Left lung (tissue), 10 donors: Measurements from ENCODE around the gene XIRP2. TPM values are rescaled to one million over a fixed set of nuclear protein-coding genes. Genes with fewer than 3 reads are reported as not detected.

Experiments
- ATAC-seq: fragments of 200-7000 bp; cut with Tn5 transposase; one replicate; pipeline ENCODE4 v1.9.1; 2020; ENCODE audit warnings: moderate library complexity
- DNase-seq, 4 donors: peaks; one replicate each; pipeline ENCODE4 v3.0.0-alpha.2; 2013 to 2020
- H3K27ac ChIP-seq, 2 donors: fragments of 200-600 bp; sonication (generic) in 1 of 2; one replicate each; pipeline versions ENCODE4 v1.5.0 to v1.8.0; 2020 to 2021
- H3K27me3 ChIP-seq, 2 donors: fragments of 200-600 bp; sonication (generic) in 1 of 2; one replicate each; pipeline versions ENCODE4 v1.5.0 to v1.8.0; 2020 to 2021
- H3K36me3 ChIP-seq, 2 donors: fragments of 200-600 bp; sonication (generic) in 1 of 2; one replicate each; pipeline versions ENCODE4 v1.5.0 to v1.8.0; 2020 to 2021
- H3K4me1 ChIP-seq, 2 donors: fragments of 200-600 bp; one replicate each; pipeline ENCODE4 v1.8.0; 2021
- H3K4me3 ChIP-seq, 2 donors: fragments of 200-600 bp; sonication (generic) in 1 of 2; one replicate each; pipeline versions ENCODE4 v1.5.0 to v1.8.0; 2020 to 2021; ENCODE audit warnings: mild to moderate bottlenecking in 1 of 2
- H3K9me3 ChIP-seq, 2 donors: fragments of 200-600 bp; sonication (generic) in 1 of 2; one replicate each; pipeline versions ENCODE4 v1.5.0 to v1.8.0; 2020 to 2021
- intact Hi-C, 2 donors: fragments of 100-400 bp; cut with DNase I; formaldehyde crosslinking; loops; one replicate each; pipeline versions ENCODE4 v1.11.2 to v1.14.2; 2022
- polyA plus RNA-seq, 6 donors: library from polyadenylated mRNA; unstranded; fragments of 120-200 nt; gene quantifications; one replicate each; pipeline ENCODE4 v1.2.1, GENCODE V29; 2013; ENCODE audit not compliant: insufficient read length in 6 of 6
- total RNA-seq, 2 donors: library from RNA; stranded (reverse); fragmentation: NEBNext Ultra II Directional; extraction: Animal tissue kit (Norgen Biotek cat#: 25700); gene quantifications; one replicate each; pipeline ENCODE4 v1.2.1, GENCODE V29; 2021
- TF ChIP-seq, protein P1 (sequence below), 2 donors: fragments of 200-600 bp; sonication (generic) in 1 of 2; IDR thresholded peaks; one replicate each; pipeline versions ENCODE4 v1.5.0 to v1.8.0; 2021; ENCODE audit warnings: antibody characterized with exemption in 2 of 2
- donor health status: DM: no; HTN: yes; CAD: no.
- donor health status: DM: no; HTN: no; CAD: no.

The XIRP2 gene
- total and polyA plus RNA-seq, 8 donors: 0.08 to 0.37 (median 0.27) TPM

DNA sequence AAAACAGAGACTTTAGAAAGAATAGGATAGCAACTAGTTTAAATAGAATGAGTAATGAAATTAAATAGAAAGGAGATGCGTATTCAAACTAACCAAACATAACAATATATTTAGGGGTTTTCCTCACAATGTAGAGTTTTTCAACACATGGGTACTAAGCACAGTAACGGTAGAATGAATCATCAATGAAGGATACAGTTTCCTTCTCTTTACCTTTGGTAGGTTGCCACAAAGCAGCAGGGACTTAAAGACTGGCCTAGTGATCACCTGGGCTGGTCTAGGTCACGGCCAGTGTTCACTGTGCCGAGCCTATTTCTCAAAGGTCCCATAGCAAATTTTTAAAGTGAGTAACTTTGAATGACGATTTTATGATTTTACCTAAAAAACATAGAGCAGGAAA is 311.7 kb downstream of the XIRP2 start:
- Histone ChIP-seq H3K36me3 (no peaks in the 10 kb centered on the region), H3K9me3 (no peaks in the 10 kb centered on the region), H3K4me1 (peaks cover 0 to 9% of the 10 kb centered on the region in 2 donors), H3K27me3 (no peaks in the 10 kb centered on the region), H3K4me3 (no peak overlapping the region), H3K27ac (no peak overlapping the region)
- no peak for DNase-seq
- ATAC-seq: no peak
- TF ChIP-seq, protein P1, sequence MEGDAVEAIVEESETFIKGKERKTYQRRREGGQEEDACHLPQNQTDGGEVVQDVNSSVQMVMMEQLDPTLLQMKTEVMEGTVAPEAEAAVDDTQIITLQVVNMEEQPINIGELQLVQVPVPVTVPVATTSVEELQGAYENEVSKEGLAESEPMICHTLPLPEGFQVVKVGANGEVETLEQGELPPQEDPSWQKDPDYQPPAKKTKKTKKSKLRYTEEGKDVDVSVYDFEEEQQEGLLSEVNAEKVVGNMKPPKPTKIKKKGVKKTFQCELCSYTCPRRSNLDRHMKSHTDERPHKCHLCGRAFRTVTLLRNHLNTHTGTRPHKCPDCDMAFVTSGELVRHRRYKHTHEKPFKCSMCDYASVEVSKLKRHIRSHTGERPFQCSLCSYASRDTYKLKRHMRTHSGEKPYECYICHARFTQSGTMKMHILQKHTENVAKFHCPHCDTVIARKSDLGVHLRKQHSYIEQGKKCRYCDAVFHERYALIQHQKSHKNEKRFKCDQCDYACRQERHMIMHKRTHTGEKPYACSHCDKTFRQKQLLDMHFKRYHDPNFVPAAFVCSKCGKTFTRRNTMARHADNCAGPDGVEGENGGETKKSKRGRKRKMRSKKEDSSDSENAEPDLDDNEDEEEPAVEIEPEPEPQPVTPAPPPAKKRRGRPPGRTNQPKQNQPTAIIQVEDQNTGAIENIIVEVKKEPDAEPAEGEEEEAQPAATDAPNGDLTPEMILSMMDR (IDR thresholded peaks at IDR 0.05): no peak
- intact Hi-C loops: no loop called here

DNA sequence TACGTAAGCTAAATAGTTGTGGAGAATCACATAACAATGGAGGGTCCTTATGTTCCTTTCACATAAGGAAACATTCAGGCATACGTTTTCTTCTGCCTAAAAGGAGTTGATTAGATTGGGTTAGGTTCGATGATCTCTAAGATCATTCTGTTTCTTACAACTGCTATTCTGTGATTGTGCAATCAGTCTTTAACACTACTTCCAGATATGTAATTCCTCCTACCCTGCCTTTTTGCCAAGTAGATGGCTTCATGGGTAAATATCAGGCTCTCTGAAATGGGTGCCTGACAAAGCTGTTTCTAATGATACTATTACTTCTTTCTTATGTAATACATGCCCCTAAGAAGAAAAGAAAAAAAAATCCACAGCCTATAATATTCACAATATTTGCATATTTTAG is 321.5 kb downstream of the XIRP2 start:
- H3K9me3 ChIP-seq: no peaks in the 10 kb centered on the region
- no peak overlapping the region for H3K4me3 ChIP-seq
- TF ChIP-seq, protein P1 (IDR thresholded peaks at IDR 0.05): no peak
- H3K36me3 ChIP-seq: no peaks in the 10 kb centered on the region
- peak; percentile 32 for ATAC-seq
- no peaks in the 10 kb centered on the region for H3K27me3 ChIP-seq
- no peak overlapping the region for H3K27ac ChIP-seq
- DNase-seq: no peak
- intact Hi-C loops: no loop called here
- no peaks in the 10 kb centered on the region for H3K4me1 ChIP-seq

DNA sequence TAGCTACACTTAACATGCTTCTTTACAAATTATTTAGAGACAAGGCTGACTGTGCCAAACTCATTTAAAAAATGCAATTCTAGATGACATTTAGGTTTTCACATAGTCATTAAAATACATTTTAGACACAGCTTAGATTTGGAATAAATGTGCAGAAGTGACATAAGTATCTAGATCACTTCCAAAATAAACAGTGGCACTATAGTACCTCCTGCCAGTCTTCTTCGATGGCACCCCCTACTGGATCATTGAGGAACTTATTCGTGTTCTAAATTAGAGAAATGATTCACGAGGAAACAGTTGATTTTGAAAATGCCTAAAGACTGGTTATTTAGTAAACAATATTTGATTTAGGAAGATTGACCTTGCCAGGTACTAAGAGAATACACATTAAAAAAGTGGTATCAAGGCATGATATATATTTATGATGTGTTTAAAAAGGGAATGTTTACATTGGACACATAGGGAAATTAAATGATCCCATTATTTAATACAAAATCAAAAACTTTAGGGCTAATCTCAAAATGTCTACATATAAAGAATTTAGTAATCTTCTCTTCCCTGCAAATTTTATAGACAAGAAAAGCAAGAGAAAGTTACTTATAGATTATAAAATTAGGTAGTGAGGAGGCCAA is 323.9 kb downstream of the XIRP2 start:
- H3K27ac ChIP-seq: no peak overlapping the region

DNA sequence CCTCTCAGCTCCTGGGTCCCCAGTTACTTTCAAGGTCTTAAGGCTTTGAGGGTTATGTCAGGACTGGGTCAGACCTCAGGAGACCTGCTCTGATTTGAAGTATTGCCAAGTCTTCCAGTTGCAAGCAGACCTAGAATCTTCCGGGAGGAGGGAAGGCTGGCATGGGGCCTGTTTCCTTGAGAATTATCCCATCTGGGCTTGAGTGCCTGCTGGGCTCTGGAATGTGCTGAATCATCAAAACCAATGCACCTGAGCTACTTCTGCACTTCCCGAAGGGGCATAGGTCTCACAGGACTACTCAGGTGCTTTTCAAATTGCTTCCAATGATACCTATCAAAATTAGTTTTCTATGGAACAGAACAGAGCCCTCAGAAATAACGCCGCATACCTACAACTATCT is 327.3 kb downstream of the XIRP2 start:
- H3K4me3 ChIP-seq: no peak overlapping the region
- intact Hi-C loops: no loop called here
- no peaks in the 10 kb centered on the region for H3K4me1 ChIP-seq
- DNase-seq (no peak), ATAC-seq (peak; percentile 30)
- H3K27me3 ChIP-seq: no peaks in the 10 kb centered on the region
- TF ChIP-seq, protein P1 (IDR thresholded peaks at IDR 0.05): no peak
- no peaks in the 10 kb centered on the region for H3K9me3 ChIP-seq
- H3K27ac ChIP-seq: no peak overlapping the region
- no peaks in the 10 kb centered on the region for H3K36me3 ChIP-seq

More for the DNA sequence above, 323.9 kb downstream of the XIRP2 start:
- no peaks in the 10 kb centered on the region for H3K36me3 ChIP-seq
- H3K27me3 ChIP-seq: no peaks in the 10 kb centered on the region
- no peaks in the 10 kb centered on the region for H3K4me1 ChIP-seq
- TF ChIP-seq, protein P1 (IDR thresholded peaks at IDR 0.05): peak; percentile 49 to 81
- intact Hi-C loops: no loop called here
- ATAC-seq (peak; percentile 77), DNase-seq (peak in 1 of 4 donors; percentile 44)
- no peak overlapping the region for H3K4me3 ChIP-seq
- H3K9me3 ChIP-seq: no peaks in the 10 kb centered on the region

DNA sequence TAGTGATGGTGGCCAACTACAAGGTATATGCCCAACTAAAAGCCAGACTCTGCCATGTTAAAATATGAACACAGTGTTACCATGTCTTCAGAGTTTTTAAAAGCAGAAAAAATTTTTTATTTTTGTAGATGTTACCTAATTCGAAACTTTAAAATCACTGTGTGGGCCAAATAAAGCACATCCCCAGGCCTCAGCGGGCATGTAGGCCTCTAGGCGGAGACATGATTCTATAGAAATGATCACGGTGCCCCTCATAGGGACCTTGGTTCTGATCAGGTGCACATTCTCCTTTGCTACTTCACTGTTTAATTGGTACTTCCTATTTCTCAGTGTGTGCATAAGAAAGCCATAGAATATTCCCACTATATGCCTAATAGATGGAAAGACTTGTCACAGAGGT is 349.2 kb downstream of the XIRP2 start:
- H3K4me3 ChIP-seq: no peak overlapping the region
- TF ChIP-seq, protein P1 (IDR thresholded peaks at IDR 0.05): no peak
- ATAC-seq: no peak
- no peaks in the 10 kb centered on the region for H3K36me3 ChIP-seq
- no peak overlapping the region for H3K27ac ChIP-seq
- no peak for DNase-seq
- intact Hi-C loops: no loop called here
- no peaks in the 10 kb centered on the region for H3K9me3 ChIP-seq
- H3K4me1 ChIP-seq: no peaks in the 10 kb centered on the region
- H3K27me3 ChIP-seq: no peaks in the 10 kb centered on the region
